LNCAP (cell line): ENCODE data around the gene TNC.

ENCODE experiments used
- TF ChIP-seq, protein P1 (sequence below): fragments of 450-650 bp; IDR thresholded peaks from 2 replicates; pipeline ENCODE4 v1.5.1; 2017; ENCODE audit warnings: mild to moderate bottlenecking

The TNC gene

DNA sequence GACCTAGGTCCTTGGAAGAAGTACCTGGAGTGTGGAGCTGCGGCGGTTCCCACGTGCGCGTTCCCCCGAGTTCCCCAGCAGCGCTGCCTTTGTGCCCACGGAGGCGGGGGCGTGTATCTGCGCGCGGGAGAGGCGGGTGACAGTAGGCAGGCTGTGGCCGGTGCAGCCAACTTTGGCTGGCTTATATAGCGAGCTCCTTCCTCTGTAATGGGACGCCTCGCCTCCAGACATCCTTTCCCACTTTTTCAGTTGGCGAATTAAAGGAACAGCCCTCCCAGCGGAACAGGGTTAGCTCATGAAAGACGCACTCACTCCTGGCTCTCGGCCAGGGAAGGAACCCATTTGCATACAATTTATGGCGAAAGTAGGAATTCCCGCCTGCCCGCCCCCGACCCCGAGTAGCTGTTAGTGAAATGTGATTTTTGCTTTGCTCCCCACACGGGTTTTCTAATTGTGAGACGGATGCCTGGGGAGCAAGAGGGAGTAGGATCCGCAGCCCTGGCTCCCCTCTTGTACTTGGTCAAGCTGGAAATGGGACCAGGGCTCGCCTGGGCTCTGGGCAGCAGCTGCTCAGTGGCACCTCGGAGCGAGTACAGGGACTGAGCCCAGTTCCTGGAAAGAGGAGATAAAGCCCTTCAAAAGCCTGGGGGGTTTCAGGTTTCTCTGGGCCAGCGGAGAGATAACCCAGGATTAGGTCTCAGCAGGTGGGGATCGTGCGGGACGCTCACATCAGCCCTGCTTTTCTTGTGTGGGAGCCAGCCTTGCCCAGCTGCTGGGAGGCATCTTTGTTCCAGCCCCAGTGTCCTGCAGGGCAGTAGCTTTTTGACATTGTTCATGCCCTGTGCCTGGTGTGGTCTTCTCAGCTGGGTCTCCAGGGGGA is at the start of gene TNC:
TSS of gene TNC (minus strand) at position 159 of the 880 bp plus-strand sequence. CDS start 27,139 bp downstream, outside the sequence.
- TF ChIP-seq, protein P1, sequence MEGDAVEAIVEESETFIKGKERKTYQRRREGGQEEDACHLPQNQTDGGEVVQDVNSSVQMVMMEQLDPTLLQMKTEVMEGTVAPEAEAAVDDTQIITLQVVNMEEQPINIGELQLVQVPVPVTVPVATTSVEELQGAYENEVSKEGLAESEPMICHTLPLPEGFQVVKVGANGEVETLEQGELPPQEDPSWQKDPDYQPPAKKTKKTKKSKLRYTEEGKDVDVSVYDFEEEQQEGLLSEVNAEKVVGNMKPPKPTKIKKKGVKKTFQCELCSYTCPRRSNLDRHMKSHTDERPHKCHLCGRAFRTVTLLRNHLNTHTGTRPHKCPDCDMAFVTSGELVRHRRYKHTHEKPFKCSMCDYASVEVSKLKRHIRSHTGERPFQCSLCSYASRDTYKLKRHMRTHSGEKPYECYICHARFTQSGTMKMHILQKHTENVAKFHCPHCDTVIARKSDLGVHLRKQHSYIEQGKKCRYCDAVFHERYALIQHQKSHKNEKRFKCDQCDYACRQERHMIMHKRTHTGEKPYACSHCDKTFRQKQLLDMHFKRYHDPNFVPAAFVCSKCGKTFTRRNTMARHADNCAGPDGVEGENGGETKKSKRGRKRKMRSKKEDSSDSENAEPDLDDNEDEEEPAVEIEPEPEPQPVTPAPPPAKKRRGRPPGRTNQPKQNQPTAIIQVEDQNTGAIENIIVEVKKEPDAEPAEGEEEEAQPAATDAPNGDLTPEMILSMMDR, result no peak

DNA sequence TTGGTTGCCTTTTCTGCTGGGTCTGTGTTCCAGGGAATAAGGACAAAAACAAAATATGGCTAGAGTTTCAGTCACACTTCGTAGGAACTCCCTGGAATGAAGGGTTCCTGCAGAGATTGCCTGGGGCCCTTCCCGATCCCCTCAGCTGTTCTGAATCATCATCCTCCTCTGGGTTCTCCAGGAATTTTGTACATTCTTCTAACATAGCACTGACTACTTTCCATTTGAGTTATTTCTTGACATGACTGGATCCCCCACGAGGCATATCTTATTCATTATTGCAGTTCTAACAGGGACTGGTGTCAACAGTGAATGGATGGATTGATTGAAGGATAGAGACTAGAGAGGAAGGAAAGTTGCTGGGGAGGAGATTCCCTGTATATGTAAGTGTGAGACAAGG is 49.2 kb upstream of the TNC start:
- TF ChIP-seq, protein P1, result no peak

DNA sequence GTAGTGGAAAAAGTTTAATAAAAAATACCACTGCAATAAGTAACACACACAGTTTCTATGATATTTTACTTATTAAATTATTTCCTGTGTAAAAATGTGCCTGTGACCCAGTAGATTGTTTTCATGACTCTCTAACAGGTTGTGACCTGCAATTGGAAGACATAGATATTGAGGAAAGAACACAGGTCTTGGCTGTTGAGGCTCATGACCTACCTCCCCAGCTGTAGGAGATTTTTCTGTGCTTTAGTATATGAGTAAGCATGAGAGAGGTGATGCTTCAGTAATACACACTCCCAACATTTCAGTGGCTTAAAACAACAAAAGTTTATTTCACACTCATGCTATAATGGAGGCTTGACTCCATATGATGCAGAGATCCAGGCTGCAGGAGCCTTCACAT is 47.3 kb upstream of the TNC start:
- TF ChIP-seq, protein P1, result no peak

DNA sequence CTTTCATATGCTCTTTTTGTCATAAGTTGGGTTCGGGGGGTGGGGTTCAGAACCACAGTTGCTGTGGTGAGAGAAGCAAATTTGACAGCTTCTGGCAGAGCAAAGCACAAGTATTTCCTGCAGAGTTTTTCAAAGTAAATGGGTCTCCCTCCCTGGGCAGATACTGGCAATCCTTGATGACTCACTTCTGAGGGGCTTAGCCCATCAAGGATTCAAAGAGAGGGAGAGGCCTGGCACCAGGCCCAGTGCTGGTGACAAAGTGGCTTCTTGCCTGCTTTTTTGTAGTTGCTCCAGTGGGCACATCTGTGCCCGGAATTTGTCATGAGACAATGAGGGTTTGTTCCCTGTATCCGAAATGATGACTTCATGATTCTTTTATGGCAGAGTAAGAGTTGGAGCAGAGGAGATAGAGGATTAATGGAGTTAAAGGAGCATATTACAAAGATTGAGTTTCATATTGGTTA is 46.6 kb upstream of the TNC start:
- TF ChIP-seq, protein P1, result no peak

DNA sequence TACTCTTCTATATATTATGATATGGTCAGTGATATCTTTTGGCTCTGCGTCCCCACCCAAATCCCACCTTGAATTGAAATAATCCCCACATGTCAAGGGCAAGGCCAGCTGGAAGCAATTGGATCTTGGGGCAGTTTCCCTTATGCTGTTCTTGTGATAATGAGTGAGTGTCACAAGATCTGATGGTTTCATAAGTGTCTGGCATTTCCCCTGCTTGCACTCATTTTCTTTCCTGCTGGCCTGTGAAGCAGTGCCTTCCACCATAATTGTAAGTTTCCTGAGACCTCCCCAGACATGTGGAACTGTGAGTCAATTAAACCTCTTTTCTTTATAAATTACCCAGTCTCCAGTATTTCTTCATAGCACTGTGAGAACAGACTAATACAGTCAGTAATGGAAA is 45.0 kb upstream of the TNC start:
- TF ChIP-seq, protein P1, result no peak

DNA sequence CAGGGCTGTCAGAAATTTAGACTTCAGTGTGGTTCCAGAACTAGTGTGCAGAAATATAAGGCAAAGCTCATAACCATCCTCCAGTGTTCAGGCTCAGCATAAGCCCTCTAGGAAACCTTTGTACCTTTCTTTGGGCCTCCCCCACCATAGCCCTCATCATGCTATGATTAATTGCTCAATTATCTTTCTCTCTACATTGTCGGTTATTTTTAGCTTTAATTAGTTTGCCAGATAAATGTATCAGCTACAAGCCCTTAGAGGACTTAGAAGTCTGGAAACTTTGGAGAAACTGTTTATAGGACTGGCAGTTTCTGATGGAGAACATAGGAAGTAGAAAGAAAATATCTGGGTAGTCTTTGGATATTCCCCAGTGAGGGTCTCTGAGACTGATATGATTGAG is 43.5 kb upstream of the TNC start:
- TF ChIP-seq, protein P1, result no peak

DNA sequence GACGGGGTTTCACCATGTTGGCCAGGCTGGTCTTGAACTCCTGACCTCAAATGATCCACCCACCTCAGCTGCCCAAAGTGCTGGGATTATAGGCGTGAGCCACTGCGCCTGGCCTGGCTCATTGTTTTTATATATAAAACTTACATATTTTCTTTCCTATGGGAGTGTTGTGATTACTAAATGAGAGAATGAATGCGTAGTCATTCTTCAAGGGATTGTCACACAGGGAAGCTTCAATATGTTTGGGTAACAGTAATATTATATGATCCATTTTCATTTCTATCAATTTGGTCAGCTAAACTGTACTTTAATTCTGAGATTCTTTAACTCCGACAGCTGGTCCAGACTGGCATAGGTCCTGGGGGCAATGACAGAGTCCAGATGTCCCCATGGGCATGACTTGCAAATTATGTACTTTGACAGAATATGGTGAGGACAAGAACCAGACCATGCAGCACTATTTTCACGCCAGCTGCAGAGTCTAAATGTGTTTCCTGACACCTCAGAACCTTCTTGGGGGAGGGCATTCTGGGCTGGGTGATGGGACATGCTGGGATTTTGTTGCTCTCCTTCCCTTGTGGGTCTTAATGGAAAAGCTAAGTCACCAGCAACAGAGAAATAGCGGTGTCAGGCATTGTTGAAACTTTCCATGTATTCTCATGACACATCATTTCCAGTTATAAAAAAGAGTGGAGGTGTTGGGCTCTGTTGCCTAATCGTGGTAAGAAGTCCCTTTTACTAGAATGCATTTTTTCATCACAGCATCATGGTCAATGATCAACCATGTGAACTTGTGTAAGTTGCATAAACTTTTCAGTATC is 40.9 kb upstream of the TNC start:
- TF ChIP-seq, protein P1, result no peak
